Suprapubic skin (tissue), 3 donors: ENCODE data around the gene USP40.

ENCODE experiments used
- POLR2AphosphoS5 ChIP-seq, 3 donors: sonication (generic); formaldehyde crosslinking; IDR thresholded peaks; one replicate each; pipeline ENCODE4 v1.6.1; 2017; ENCODE audit warnings: antibody characterized with exemption in 3 of 3
- TF ChIP-seq, protein P1 (sequence below), 2 donors: fragments of 200-600 bp in 1 of 2; fragments of 450-650 bp in 1 of 2; sonication (generic) in 1 of 2; IDR thresholded peaks; one replicate each; pipeline ENCODE4 v1.5.1; 2016 to 2019; ENCODE audit warnings: antibody characterized with exemption in 2 of 2, mild to moderate bottlenecking in 1 of 2, moderate library complexity in 1 of 2

DNA sequence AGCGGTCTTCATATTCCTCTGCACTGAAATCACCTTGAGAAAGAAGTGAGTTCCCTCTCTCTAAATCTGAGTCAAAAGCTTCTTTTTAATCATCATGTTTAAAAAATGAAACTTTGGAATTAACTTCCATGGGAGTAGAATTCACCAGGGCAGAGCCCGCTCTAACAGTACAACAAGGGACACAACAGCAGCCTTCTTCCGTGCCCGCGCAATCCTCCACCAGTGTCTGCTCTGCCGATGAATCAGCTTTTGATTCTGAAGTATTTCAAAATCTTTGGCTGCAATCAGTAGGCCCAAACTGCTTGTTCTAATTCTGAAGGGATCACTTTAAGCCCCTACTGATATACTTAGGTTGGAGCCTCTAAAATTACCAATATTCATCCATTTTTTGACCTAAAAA, 76.9 kb downstream of the USP40 start:
- no peak for TF ChIP-seq POLR2AphosphoS5 (IDR thresholded peaks at IDR 0.05)
- TF ChIP-seq, protein P1, sequence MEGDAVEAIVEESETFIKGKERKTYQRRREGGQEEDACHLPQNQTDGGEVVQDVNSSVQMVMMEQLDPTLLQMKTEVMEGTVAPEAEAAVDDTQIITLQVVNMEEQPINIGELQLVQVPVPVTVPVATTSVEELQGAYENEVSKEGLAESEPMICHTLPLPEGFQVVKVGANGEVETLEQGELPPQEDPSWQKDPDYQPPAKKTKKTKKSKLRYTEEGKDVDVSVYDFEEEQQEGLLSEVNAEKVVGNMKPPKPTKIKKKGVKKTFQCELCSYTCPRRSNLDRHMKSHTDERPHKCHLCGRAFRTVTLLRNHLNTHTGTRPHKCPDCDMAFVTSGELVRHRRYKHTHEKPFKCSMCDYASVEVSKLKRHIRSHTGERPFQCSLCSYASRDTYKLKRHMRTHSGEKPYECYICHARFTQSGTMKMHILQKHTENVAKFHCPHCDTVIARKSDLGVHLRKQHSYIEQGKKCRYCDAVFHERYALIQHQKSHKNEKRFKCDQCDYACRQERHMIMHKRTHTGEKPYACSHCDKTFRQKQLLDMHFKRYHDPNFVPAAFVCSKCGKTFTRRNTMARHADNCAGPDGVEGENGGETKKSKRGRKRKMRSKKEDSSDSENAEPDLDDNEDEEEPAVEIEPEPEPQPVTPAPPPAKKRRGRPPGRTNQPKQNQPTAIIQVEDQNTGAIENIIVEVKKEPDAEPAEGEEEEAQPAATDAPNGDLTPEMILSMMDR (IDR thresholded peaks at IDR 0.05) = no peak
